Measurements from ENCODE around the gene TRIM8. TPM values are rescaled to one million over a fixed set of nuclear protein-coding genes. Genes with fewer than 3 reads are reported as not detected.

The TRIM8 gene
- total RNA-seq, 1 experiment from 2014 or later, result 91.6 TPM

DNA sequence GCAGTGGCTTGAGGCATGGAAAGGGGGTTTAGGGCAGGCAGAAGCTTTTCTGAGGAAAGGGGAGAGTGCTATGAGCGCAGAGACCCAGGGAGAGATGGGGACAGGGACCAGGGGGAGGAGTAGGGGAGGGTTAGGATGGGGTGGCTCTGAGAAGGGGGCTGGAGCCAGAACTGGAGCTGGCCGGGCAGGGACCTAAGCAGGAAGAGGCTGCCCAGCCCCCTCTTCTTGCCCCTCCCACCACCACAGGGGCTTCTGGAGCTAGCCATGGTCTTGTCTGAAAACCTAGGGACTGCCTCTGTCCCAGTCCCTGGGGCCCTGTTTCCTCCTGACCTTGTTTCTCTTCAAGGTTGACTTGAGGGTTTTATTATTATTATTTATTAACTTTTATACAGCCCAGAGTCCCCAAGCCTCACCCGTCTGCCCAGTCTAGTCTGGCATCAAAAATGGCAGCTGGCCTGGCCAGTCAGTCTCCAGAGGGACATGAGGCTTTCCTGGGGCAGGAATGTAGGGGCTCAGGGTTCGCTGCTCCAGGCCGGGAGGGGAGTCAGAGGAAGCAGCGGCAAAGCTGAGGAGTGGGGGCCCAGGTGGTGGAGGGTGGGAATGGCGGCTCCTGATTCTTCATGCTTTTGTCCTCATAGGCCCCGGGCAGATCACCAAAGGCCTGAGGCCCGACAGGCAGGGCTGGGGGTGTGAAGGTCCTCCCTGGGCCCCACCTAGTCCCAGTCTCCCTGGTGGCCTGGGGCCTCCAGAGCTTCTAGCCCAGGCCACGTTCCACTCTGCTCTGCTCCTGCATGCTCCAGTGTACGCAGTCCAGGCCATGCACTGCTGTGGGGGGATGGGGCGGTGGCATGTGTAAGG lies 5.7 kb downstream of the TRIM8 start:
- no peak overlapping the region for H3K9ac ChIP-seq (ENCODE audit: low read length)
- H2AFZ ChIP-seq (ENCODE audit: low read depth, low read length, poor library complexity, severe bottlenecking), result no peak overlapping the region
- intact Hi-C loops (cut with micrococcal nuclease), result no loop called here
- no peaks in the 10 kb centered on the region; the same call in 1 of the 2 replicates for H4K20me1 ChIP-seq (ENCODE audit: insufficient read depth)
- POLR2A ChIA-PET, result no interaction called here
- peaks cover 5 to 21% of the 10 kb centered on the region in 2 experiments; a peak in 3 of 4 replicates for H3K36me3 ChIP-seq (ENCODE audit: control insufficient read depth in 1 of 2, insufficient read depth in 2 of 2, low read length in 2 of 2)
- no peak overlapping the region for H3K4me2 ChIP-seq (ENCODE audit: low read length)
- CTCF ChIA-PET, result interaction anchor here (1.1 kb wide), 1 partner anchor 30 kb away, joined by 3 read pairs; no protein-coding TSS in a partner anchor
- BruUV-seq (replicated peaks), result no TSS peak
- ATAC-seq (no peak), DNase-seq (ENCODE audit: low read depth, low spot score) (no peak)
- no peak overlapping the region for H3K27ac ChIP-seq (ENCODE audit: low read depth, low read length)
- H3K9me2 ChIP-seq (ENCODE audit: insufficient read depth), result no peaks in the 10 kb centered on the region
- no peaks in the 10 kb centered on the region for H3K27me3 ChIP-seq (ENCODE audit: insufficient read depth, low read length)
- RAD21 ChIA-PET (ENCODE audit: low non-redundant PET in 1 of 2, low total read pairs in 2 of 2, uncharacterized antibody in 2 of 2, unreplicated experiment in 2 of 2), result no interaction called here
- no peak overlapping the region for H3K4me3 ChIP-seq (replicated peaks in 1 of 2; ENCODE audit: low read depth in 1 of 2, low read length in 2 of 2)
- H3K79me2 ChIP-seq (ENCODE audit: insufficient read depth, low read length), result peaks cover 90% of the 10 kb centered on the region
- no peaks in the 10 kb centered on the region for H3K9me3 ChIP-seq (ENCODE audit: control insufficient read depth in 1 of 2, insufficient read depth in 1 of 2, low read depth in 1 of 2, low read length in 2 of 2)
- H3K4me1 ChIP-seq (ENCODE audit: control insufficient read depth in 1 of 2, insufficient read depth in 2 of 2, low read length in 2 of 2), result peaks cover 10 to 31% of the 10 kb centered on the region in 2 experiments
- no peak for TF ChIP-seq POLR2A (IDR thresholded peaks at IDR 0.05; ENCODE audit: borderline replicate concordance, extremely low read depth, insufficient read depth, insufficient read length)
- no peak for TF ChIP-seq SIN3A (IDR thresholded peaks at IDR 0.05; ENCODE audit: low read depth)
- TF ChIP-seq YY1 (IDR thresholded peaks at IDR 0.05; ENCODE audit: extremely low read depth, insufficient replicate concordance, low read depth, low read length), result no peak
- no peak for TF ChIP-seq CBX3 (IDR thresholded peaks at IDR 0.05; ENCODE audit: low read depth)
- TF ChIP-seq, protein P1, sequence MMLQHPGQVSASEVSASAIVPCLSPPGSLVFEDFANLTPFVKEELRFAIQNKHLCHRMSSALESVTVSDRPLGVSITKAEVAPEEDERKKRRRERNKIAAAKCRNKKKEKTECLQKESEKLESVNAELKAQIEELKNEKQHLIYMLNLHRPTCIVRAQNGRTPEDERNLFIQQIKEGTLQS (IDR thresholded peaks at IDR 0.05), result no peak
- TF ChIP-seq FOSL1 (IDR thresholded peaks at IDR 0.05; ENCODE audit: low read depth), result no peak
- no peak for TF ChIP-seq EGR1 (IDR thresholded peaks at IDR 0.05; ENCODE audit: low read depth)
- no peak for TF ChIP-seq ELF1 (IDR thresholded peaks at IDR 0.05; ENCODE audit: borderline replicate concordance, low read depth)
- TF ChIP-seq ZNF274 (IDR thresholded peaks at IDR 0.05; ENCODE audit: low read depth, low read length), result no peak
- no peak for TF ChIP-seq JUND (IDR thresholded peaks at IDR 0.05)
- TF ChIP-seq ZFX (IDR thresholded peaks at IDR 0.05), result no peak
- no peak for TF ChIP-seq CEBPB (IDR thresholded peaks at IDR 0.05; ENCODE audit: low read depth)
- no peak for TF ChIP-seq ZBTB33 (IDR thresholded peaks at IDR 0.05; ENCODE audit: extremely low read depth, insufficient replicate concordance, low read length)
- TF ChIP-seq, protein P2, sequence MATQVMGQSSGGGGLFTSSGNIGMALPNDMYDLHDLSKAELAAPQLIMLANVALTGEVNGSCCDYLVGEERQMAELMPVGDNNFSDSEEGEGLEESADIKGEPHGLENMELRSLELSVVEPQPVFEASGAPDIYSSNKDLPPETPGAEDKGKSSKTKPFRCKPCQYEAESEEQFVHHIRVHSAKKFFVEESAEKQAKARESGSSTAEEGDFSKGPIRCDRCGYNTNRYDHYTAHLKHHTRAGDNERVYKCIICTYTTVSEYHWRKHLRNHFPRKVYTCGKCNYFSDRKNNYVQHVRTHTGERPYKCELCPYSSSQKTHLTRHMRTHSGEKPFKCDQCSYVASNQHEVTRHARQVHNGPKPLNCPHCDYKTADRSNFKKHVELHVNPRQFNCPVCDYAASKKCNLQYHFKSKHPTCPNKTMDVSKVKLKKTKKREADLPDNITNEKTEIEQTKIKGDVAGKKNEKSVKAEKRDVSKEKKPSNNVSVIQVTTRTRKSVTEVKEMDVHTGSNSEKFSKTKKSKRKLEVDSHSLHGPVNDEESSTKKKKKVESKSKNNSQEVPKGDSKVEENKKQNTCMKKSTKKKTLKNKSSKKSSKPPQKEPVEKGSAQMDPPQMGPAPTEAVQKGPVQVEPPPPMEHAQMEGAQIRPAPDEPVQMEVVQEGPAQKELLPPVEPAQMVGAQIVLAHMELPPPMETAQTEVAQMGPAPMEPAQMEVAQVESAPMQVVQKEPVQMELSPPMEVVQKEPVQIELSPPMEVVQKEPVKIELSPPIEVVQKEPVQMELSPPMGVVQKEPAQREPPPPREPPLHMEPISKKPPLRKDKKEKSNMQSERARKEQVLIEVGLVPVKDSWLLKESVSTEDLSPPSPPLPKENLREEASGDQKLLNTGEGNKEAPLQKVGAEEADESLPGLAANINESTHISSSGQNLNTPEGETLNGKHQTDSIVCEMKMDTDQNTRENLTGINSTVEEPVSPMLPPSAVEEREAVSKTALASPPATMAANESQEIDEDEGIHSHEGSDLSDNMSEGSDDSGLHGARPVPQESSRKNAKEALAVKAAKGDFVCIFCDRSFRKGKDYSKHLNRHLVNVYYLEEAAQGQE (IDR thresholded peaks at IDR 0.05; ENCODE audit: low read depth), result no peak
- TF ChIP-seq MAX (IDR thresholded peaks at IDR 0.05), result no peak
- TF ChIP-seq TCF7L2 (IDR thresholded peaks at IDR 0.05; ENCODE audit: borderline replicate concordance, extremely low read depth, insufficient read depth, insufficient read length), result no peak
- no peak for TF ChIP-seq POLR2AphosphoS5 (IDR thresholded peaks at IDR 0.05; ENCODE audit: low read depth, low read length)
- TF ChIP-seq SP1 (IDR thresholded peaks at IDR 0.05; ENCODE audit: low read depth), result no peak
- no peak for TF ChIP-seq CTCF (IDR thresholded peaks at IDR 0.05 in 2 of 3, conservative IDR thresholded peaks at IDR 0.05 in 1 of 3; ENCODE audit: borderline replicate concordance in 1 of 3, insufficient read depth in 1 of 3, low read depth in 2 of 3, low read length in 2 of 3)
